Diencephalon (tissue), 1 donor: ENCODE data around the gene IFITM2. TPM values are rescaled to one million over a fixed set of nuclear protein-coding genes. Genes with fewer than 3 reads are reported as not detected.

ENCODE experiments used
- small RNA-seq: library from RNA; depleted of rRNA; stranded (forward); fragments of <200 nt; gene quantifications from one replicate; pipeline ENCODE3, GENCODE V24; 2014
- total RNA-seq: library from RNA; depleted of rRNA; stranded (reverse); fragments of >200 nt; gene quantifications from one replicate; pipeline ENCODE4 v1.2.3, GENCODE V29; 2014

IFITM2 gene
- 1.6 TPM for total RNA-seq

GRCh38 chr11:307766-308708 is at the start of gene IFITM2:
TSS of gene IFITM2 (plus strand) at chr11:307816. CDS start at chr11:308193, 377 bp downstream.

DNA sequence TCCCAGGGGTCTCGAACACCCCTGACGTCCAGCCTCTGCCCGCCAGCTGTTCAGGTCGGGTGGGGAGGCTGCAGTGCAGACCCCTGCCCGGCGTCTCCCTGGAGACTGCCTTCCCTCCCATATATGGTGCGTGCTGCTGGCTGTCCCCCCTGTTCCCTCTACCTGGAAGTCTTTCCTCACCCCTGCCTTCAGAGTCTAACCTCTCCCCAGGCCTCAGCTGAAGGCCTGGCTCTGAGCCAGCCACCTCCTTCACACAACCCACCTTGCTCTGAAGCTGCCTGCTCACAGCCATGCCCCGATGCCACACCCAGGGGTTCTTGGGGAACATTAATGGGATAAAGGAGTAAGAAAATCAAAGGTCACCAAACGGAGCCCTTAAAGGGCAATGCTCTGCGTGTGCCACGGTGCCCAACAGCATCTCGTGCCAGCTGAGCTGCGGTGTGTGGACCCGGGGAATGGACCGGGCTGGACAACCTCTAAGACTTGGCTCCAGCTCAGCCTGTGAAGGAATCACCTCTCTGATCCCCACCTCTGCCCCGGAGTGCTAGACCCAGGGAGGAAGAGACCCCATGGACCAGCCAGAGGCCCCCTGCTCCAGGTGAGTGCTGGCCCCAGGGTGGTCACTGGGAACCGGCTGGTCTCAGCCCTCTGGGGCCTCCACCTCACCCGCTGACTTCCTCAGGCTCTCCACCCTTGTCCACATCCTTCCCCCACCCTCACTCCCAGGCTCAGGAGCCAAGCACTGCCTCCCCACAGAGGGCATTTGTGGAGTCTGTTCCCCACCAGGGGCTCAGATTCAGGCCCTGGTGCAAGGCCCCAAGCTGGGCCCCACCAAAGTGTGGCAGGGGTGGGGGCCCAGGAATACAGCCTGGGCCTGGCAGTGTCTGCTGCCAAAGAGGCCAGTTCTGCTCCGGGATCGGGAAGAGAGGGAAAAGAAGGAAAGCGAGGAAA is 29.3 kb upstream of the IFITM2 start, which contains the start of gene NLRP6:
Gene NLRP6 (plus strand): TSS at position 407 of the 951 bp plus-strand sequence. CDS start 163 bp downstream, at position 570.

DNA sequence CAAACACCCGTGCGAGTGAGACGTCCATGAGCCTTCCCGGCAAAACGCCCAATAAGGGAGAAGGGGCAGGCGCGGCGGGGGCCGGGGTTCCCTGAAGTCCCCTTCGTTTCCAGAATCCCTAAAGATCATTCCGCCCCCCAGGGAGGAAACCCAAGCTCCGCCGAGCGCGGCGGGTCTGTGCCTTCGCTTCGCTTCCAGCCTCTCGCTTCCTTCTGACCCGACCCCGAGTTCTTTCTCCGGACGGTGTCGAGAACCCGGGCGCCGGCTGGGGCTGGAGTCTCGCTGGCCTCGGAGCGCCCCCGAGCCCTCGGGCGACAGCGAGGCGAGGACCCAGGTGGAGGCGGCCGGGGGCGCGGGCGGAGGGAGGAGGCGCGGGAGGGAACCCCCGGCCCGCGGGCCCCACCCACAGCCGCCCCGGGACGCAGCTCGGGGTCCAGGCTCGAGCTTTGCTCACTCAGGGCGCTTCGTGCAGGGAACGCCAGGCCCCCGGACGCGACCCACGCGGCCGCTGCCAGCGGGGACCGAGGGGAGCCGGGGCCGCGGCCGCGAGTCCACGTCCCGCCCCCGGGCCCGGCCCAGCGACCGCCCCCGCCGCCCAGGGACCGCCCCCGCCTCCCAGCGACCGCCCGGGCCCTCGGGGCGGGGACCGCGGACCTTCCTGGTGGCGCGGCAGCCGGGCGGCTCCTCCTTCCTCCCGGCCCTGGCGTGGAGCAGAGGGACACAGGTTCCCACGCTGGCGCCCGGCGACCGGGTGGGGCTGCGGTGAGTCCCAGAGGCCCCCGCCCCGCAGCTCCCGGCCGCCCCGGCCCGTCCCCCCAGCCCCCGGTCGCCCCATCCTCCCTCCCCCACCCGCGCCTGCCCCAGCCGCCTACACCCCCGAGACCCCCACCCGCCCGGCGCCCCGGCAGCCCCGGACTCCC is 18.9 kb upstream of the IFITM2 start, which contains the start of gene PGGHG:
Gene PGGHG (plus strand): TSS at position 649 of the 920 bp plus-strand sequence. CDS start 691 bp downstream, outside the sequence.

GRCh38 chr11:299081-299891 is 8.3 kb upstream of the IFITM2 start, which contains the start of gene IFITM5:
TSS of gene IFITM5 (minus strand) at chr11:299526. CDS start at chr11:299490, 36 bp downstream.

DNA sequence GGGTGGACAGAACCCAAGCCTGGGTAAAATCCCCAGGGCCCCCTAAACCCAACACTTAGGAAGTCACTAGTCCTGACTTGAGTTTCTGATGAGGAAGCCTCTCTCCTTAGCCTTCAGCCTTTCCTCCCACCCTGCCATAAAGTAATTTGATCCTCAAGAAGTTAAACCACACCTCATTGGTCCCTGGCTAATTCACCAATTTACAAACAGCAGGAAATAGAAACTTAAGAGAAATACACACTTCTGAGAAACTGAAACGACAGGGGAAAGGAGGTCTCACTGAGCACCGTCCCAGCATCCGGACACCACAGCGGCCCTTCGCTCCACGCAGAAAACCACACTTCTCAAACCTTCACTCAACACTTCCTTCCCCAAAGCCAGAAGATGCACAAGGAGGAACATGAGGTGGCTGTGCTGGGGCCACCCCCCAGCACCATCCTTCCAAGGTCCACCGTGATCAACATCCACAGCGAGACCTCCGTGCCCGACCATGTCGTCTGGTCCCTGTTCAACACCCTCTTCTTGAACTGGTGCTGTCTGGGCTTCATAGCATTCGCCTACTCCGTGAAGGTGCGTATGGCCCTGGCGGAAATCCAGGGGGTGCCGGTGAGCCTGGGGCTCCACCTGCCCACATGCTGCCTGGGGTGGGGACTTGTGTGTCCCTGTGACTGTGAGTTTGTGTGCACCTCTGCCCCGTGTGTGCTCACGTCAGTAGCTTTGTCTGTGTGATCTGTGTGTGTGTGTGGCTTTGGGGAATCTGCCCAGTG is 6.4 kb downstream of the IFITM2 start, which contains the start of gene IFITM1:
Gene IFITM1 (plus strand): TSS at position 254 of the 767 bp plus-strand sequence. CDS start 131 bp downstream, at position 385.

Small RNA genes lying within 50 kb of the gene (small RNA-seq; reads per million reads assigned to genes)
- gene AC136475.6, result not detected

Other genes starting within 250 kb of the IFITM2 start
- gene SCGB1C1, start 114.7 kb upstream of the IFITM2 start, total RNA-seq, result not detected
- 6.5 TPM for gene BET1L, start 100.4 kb upstream of the IFITM2 start, total RNA-seq
- gene RIC8A, start 100.1 kb upstream of the IFITM2 start, total RNA-seq, result 80.7 TPM
- 23.3 TPM for gene SIRT3, start 71.5 kb upstream of the IFITM2 start, total RNA-seq
- 93.7 TPM for gene PSMD13, start 70.8 kb upstream of the IFITM2 start, total RNA-seq
- not detected for gene NLRP6, start 29.4 kb upstream of the IFITM2 start, total RNA-seq
- 0.92 TPM for gene PGGHG, start 18.7 kb upstream of the IFITM2 start, total RNA-seq
- not detected for gene IFITM5, start 8.3 kb upstream of the IFITM2 start, total RNA-seq
- 11.5 TPM for gene IFITM1, start 6.2 kb downstream of the IFITM2 start, total RNA-seq
- gene IFITM3, start 13.0 kb downstream of the IFITM2 start, total RNA-seq, result 6.0 TPM
- 75.7 TPM for gene B4GALNT4, start 61.7 kb downstream of the IFITM2 start, total RNA-seq
- gene PKP3, start 86.4 kb downstream of the IFITM2 start, total RNA-seq, result 0.69 TPM
- 7.6 TPM for gene SIGIRR, start 107.2 kb downstream of the IFITM2 start, total RNA-seq
- not detected for gene ANO9, start 134.2 kb downstream of the IFITM2 start, total RNA-seq
- 28.1 TPM for gene PTDSS2, start 142.5 kb downstream of the IFITM2 start, total RNA-seq
- gene RNH1, start 199.4 kb downstream of the IFITM2 start, total RNA-seq, result 45.7 TPM
- 71.5 TPM for gene HRAS, start 227.8 kb downstream of the IFITM2 start, total RNA-seq
- gene LRRC56, start 229.7 kb downstream of the IFITM2 start, total RNA-seq, result 3.5 TPM